ENCODE data around the gene SLC39A5.

DNA sequence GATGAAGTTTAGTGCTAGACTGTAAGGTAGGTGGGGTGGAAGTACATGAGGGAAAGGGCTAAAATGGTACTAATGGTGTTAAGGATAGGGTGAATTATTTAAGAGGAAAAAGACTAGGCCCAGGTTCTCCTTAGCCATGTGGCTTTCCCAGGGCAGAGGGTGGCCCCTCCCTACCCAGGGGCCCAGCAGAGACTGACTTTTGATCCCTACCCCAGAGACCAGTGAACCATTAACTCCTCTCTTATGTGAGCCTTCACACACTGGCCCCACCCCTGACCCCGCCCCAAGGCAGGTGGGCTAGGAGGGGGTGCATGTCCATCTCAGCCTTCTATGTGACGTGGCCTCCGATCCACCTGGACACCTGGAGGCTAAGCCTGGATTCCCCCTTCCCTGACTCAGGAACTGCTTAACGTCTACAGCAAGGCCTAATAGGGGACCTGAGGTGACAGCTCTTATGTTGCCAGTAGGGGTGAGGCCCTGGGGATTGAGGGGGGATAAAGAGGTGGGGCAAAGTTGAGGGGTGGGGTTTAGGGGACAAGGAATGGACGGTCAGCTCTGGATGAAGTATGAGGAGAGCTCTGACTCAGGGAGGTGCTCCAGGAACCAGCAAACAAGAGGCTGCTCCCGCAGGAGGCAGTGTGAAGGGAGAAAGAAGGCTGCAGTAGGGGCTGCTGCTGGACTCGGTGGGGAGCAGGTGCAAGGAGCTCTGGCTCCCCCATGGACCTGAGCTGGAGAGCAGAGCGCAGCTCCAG lies 757 bp downstream of the SLC39A5 start:
- TF ChIP-seq, protein P1, sequence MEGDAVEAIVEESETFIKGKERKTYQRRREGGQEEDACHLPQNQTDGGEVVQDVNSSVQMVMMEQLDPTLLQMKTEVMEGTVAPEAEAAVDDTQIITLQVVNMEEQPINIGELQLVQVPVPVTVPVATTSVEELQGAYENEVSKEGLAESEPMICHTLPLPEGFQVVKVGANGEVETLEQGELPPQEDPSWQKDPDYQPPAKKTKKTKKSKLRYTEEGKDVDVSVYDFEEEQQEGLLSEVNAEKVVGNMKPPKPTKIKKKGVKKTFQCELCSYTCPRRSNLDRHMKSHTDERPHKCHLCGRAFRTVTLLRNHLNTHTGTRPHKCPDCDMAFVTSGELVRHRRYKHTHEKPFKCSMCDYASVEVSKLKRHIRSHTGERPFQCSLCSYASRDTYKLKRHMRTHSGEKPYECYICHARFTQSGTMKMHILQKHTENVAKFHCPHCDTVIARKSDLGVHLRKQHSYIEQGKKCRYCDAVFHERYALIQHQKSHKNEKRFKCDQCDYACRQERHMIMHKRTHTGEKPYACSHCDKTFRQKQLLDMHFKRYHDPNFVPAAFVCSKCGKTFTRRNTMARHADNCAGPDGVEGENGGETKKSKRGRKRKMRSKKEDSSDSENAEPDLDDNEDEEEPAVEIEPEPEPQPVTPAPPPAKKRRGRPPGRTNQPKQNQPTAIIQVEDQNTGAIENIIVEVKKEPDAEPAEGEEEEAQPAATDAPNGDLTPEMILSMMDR (IDR thresholded peaks at IDR 0.05), result no peak
- no peak for TF ChIP-seq POLR2A (IDR thresholded peaks at IDR 0.05)

Measured in lower leg skin (tissue), 3 donors.